ENCODE data around the gene KCTD7.
A peak's percentile ranks its signal among the peaks of the same experiment; 100 is the strongest.
"Not testable (repeated sequence)": the region's sequence is repeated elsewhere in the genome, so short reads cannot be mapped to it uniquely, and the experiment has no call there.

Gene KCTD7

GRCh38 chr7:66619341-66619948, 9.2 kb upstream of the KCTD7 start:
- not testable (repeated sequence) for DNase-seq

GRCh38 chr7:66626331-66626934, 2.2 kb upstream of the KCTD7 start:
- no peak for DNase-seq

GRCh38 chr7:66627151-66627681, 1.5 kb upstream of the KCTD7 start:
- no peak for DNase-seq

GRCh38 chr7:66627881-66628360, 760 bp upstream of the KCTD7 start:
- no peak for DNase-seq

GRCh38 chr7:66629222-66630062, 761 bp downstream of the KCTD7 start:
- no peak for DNase-seq

GRCh38 chr7:66630531-66630930, 1.9 kb downstream of the KCTD7 start:
- no peak for DNase-seq

GRCh38 chr7:66631471-66631870, 2.8 kb downstream of the KCTD7 start:
- DNase-seq, result no peak

- no peak for DNase-seq
Observed at GRCh38 chr7:66634816-66635215, 6.1 kb downstream of the KCTD7 start.

GRCh38 chr7:66635322-66635981, 6.8 kb downstream of the KCTD7 start:
- DNase-seq, result not testable (repeated sequence)

GRCh38 chr7:66635982-66636546, 7.4 kb downstream of the KCTD7 start:
- DNase-seq, result not testable (repeated sequence)

GRCh38 chr7:66638309-66639099, 9.8 kb downstream of the KCTD7 start:
- DNase-seq, result no peak

GRCh38 chr7:66639773-66640172, 11.1 kb downstream of the KCTD7 start:
- DNase-seq, result no peak

- DNase-seq, result no peak
Observed at GRCh38 chr7:66640802-66641525, 12.3 kb downstream of the KCTD7 start.

- no peak for DNase-seq
Observed at GRCh38 chr7:66641526-66641871, 12.8 kb downstream of the KCTD7 start.

- DNase-seq, result no peak
Observed at GRCh38 chr7:66642186-66642585, 13.5 kb downstream of the KCTD7 start.

GRCh38 chr7:66642932-66643331, 14.3 kb downstream of the KCTD7 start:
- DNase-seq, result no peak

- no peak for DNase-seq
Observed at GRCh38 chr7:66643395-66643794, 14.7 kb downstream of the KCTD7 start.

- not testable (repeated sequence) for DNase-seq
Observed at GRCh38 chr7:66651026-66651425, 22.3 kb downstream of the KCTD7 start.

GRCh38 chr7:66653719-66654274, 25.1 kb downstream of the KCTD7 start:
- DNase-seq, result not testable (repeated sequence)

- DNase-seq, result peak; percentile 97
Observed at GRCh38 chr7:66654275-66655112, 25.8 kb downstream of the KCTD7 start.

All from NCI-H1105 treated with DMSO at 0.1 percent for 48 hours (cell line).